K562 treated with DMSO at 1 percent for 48 hours (cell line): Measurements from ENCODE around the gene CFAP74. TPM values are rescaled to one million over a fixed set of nuclear protein-coding genes. Genes with fewer than 3 reads are reported as not detected.

ENCODE experiments used
- total RNA-seq: library from RNA; unstranded; fragments of 300-600 nt; gene quantifications from 2 replicates; pipeline ENCODE4 v1.2.3, GENCODE V29; 2022; ENCODE audit warnings: low replicate concordance; ENCODE audit errors: extremely low read depth

Gene CFAP74
- total RNA-seq = not detected in 2 replicates

GRCh38 chr1:2003541-2004131 is at the start of gene CFAP74:
CFAP74 (minus strand) TSS chr1:2003786; CDS start chr1:1990956, 12,830 bp downstream.

GRCh38 chr1:2049718-2050431 is 46.3 kb upstream of the CFAP74 start, which contains the start of gene PRKCZ:
PRKCZ (plus strand) TSS chr1:2050411; CDS start chr1:2050631, 220 bp downstream.

GRCh38 chr1:2019172-2019543 is 15.6 kb upstream of the CFAP74 start, which contains the start of gene GABRD:
GABRD (plus strand) TSS chr1:2019345; CDS start chr1:2019424, 79 bp downstream.

GRCh38 chr1:1918901-1919303 is 84.7 kb downstream of the CFAP74 start, which contains the start of gene TMEM52:
TMEM52 (minus strand) TSS chr1:1919279; CDS start chr1:1919265, 14 bp downstream.

GRCh38 chr1:1914971-1915692 is 88.5 kb downstream of the CFAP74 start, which contains the start of gene CALML6:
CALML6 (plus strand) TSS chr1:1915260; CDS start chr1:1915281, 21 bp downstream.

GRCh38 chr1:1890506-1891348 is 112.9 kb downstream of the CFAP74 start, which contains the start of gene GNB1:
GNB1 (minus strand) TSS chr1:1891087; CDS start chr1:1825453, 65,634 bp downstream.

Other genes starting within 250 kb of the CFAP74 start
- gene NADK, start 225.3 kb downstream of the CFAP74 start, total RNA-seq = not detected in 2 replicates
- gene GNB1, start 112.7 kb downstream of the CFAP74 start, total RNA-seq = 119 TPM in 1 of 2 replicates, not detected in the other
- gene CALML6, start 88.5 kb downstream of the CFAP74 start, total RNA-seq = not detected in 2 replicates
- not detected in 2 replicates for gene TMEM52, start 84.5 kb downstream of the CFAP74 start, total RNA-seq
- gene GABRD, start 15.6 kb upstream of the CFAP74 start, total RNA-seq = not detected in 2 replicates
- not detected in 2 replicates for gene PRKCZ, start 46.6 kb upstream of the CFAP74 start, total RNA-seq
- not detected in 2 replicates for gene FAAP20, start 191.0 kb upstream of the CFAP74 start, total RNA-seq
- not detected in 2 replicates for gene SKI, start 224.5 kb upstream of the CFAP74 start, total RNA-seq